ENCODE results near the gene CELF4. TPM values are rescaled to one million over a fixed set of nuclear protein-coding genes. Genes with fewer than 3 reads are reported as not detected.

CELF4 gene
- total and polyA plus RNA-seq, 2 donors (not counting 3 experiments of a cell fraction or from before 2014, with no cell fraction given) = not detected

GRCh38 chr18:37548679-37549289, 16.8 kb downstream of the CELF4 start:
- intact Hi-C loops (cut with micrococcal nuclease) = no loop called here
- TF ChIP-seq GATA2 (IDR thresholded peaks at IDR 0.05; ENCODE audit: insufficient read depth, insufficient read length, low read depth, low read length) = no peak
- TF ChIP-seq JUN (IDR thresholded peaks at IDR 0.05; ENCODE audit: borderline replicate concordance, insufficient read depth, insufficient read length, low read depth) = no peak
- TF ChIP-seq MYC (IDR thresholded peaks at IDR 0.05; ENCODE audit: low read depth, low read length) = no peak
- TF ChIP-seq CTCF (IDR thresholded peaks at IDR 0.05; ENCODE audit: extremely low read depth in 1 of 2, insufficient read depth in 1 of 2, low read depth in 1 of 2, low read length in 2 of 2) = no peak
- TF ChIP-seq MAX (IDR thresholded peaks at IDR 0.05; ENCODE audit: insufficient read depth, insufficient read length) = no peak
- no peak for TF ChIP-seq POLR2AphosphoS5 (IDR thresholded peaks at IDR 0.05; ENCODE audit: insufficient read depth, low read depth, low read length)
- TF ChIP-seq EZH2 (IDR thresholded peaks at IDR 0.05; ENCODE audit: borderline replicate concordance, low read depth, low read length, severe bottlenecking) = no peak
- no peak for TF ChIP-seq POLR2A (IDR thresholded peaks at IDR 0.05; ENCODE audit: low read depth, low read length)
- no peak for TF ChIP-seq FOS (IDR thresholded peaks at IDR 0.05; ENCODE audit: borderline replicate concordance, insufficient read depth, low read length)
- DNase-seq (ENCODE audit: low read depth, low spot score) = no peak
- no peaks in the 10 kb centered on the region for H3K9me3 ChIP-seq (replicated peaks; ENCODE audit: control insufficient read depth, insufficient read depth, low read length)
- dilution Hi-C loops (cut with MboI; ENCODE audit: extremely low pct_ligation_motif_present, low sequenced_read_pairs) = no loop called here
- CTCF ChIA-PET = no interaction called here
- H3K4me3 ChIP-seq (replicated peaks in 1 of 3; ENCODE audit: insufficient read depth in 1 of 3, low read depth in 1 of 3, low read length in 3 of 3) = no peak overlapping the region
- no peak overlapping the region for H3K27ac ChIP-seq (ENCODE audit: insufficient read depth, low read depth, low read length)
- H3K4me1 ChIP-seq (ENCODE audit: control insufficient read depth, extremely low read depth, insufficient read depth, low read length) = no peaks in the 10 kb centered on the region
- BruUV-seq (replicated peaks) = no TSS peak
- no peaks in the 10 kb centered on the region for H4K20me1 ChIP-seq (replicated peaks; ENCODE audit: control insufficient read depth, extremely low read depth, insufficient read depth, low read length)
- H3K36me3 ChIP-seq (ENCODE audit: control insufficient read depth in 2 of 2, extremely low read depth in 1 of 2, insufficient read depth in 2 of 2, low read length in 2 of 2) = no peaks in the 10 kb centered on the region
- H2AFZ ChIP-seq (ENCODE audit: low read depth, low read length) = no peak overlapping the region
- H3K9me1 ChIP-seq (replicated peaks; ENCODE audit: control insufficient read depth, extremely low read depth, insufficient read depth, low read length) = no peaks in the 10 kb centered on the region
- H3K27me3 ChIP-seq (ENCODE audit: control insufficient read depth in 2 of 2, insufficient read depth in 2 of 2, low read length in 2 of 2) = no peaks in the 10 kb centered on the region
- H3K4me2 ChIP-seq (ENCODE audit: insufficient read depth, low read length) = no peak overlapping the region
- no peak for FAIRE-seq
- POLR2A ChIA-PET = no interaction called here
- H3K9ac ChIP-seq (replicated peaks; ENCODE audit: extremely low read depth, insufficient read depth, low read length) = no peak overlapping the region
- H3K79me2 ChIP-seq (ENCODE audit: control insufficient read depth, insufficient read depth, low read length) = no peaks in the 10 kb centered on the region
